NCI-H146 (cell line): ENCODE results near the gene TNS3.

Source experiments
- DNase-seq: peaks from one replicate; lab custom pipeline; 2025; lab: John Stamatoyannopoulos, UW

The TNS3 gene

DNA sequence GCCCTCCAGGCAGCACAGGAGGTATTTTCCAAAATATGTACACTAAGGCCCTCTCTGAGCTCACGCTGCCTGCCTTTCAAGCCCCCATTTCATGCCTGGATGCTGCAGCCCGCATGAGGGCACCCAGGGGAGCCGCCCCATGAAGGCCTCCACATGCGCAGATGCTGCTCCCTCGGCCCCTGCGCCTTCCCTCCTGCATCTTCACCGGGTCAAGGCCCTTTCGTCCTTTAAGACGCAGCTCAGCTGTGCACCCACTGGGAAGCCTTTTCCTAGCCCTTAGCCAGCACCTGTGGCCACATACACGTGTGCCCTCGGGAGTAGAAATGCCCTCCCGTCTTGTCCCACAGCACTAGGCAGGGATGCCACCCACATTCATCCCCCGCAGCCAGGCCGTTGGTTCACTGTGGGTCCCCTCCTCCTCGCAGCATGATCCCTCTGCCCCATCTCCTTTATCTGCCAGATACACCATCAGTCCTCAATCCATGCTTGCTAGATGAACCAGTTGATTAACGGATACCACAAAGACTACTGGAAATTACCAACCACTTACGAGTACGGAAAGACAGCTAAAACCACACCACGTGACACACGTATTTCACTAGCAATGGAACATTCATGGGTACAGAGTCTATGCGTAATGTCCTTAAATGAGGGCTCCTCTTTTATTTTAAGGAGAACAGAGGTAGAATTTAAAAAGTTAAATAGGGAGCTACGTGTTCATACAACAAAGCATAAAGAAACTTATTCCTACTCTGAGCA is 278.0 kb downstream of the TNS3 start:
- DNase-seq: no peak

DNA sequence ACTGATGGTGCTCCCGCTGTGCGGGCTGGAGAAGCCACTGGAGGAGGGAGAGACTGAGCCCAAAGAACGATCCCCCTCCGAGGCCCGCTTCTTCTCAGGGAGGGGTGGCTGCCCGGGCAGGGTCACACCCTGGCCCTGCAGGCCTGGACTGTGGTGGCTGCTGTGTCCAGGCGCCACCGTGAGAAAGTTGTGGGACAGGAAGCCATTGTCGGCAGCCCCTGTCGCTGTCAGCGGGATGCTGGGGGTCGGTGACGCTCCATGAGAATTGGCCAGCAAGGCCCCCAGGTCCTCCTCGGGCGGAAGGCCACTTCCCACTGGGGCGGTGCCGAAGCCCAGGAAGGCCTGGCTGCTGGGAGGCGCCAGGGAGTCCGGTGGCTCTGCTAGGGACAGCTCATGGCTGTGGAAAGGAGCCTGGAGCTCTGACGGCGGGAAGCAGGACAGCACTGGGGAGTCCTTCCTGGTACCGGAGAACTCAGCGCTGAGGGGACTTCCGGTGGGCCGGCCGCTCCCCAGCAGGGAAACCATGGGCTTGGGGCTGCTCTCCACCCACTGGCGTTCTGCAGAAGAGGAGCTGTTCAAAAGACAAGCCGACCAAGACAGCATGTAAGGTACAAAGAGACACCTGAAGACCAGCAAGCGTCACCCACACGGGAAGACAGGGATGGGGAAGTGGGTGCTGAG is 278.8 kb downstream of the TNS3 start:
- no peak for DNase-seq

DNA sequence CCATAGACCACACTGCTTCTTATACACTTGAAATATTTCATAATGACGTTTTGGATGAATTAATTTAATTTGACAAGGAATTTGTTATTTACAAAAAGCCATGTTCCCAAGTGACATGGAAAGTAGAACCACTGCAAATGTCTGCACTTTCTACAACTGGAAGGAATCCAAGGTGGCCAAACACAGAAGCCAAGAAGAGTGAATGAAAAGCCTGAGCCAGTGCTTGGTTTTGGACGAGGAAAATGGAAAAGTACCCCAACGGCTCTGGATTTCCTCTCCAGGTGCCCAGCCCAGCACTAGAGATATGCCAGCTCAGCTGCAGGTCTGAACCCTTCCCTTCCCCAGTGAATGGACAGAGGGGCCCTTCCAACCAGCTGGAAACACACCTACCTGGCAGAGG is 279.4 kb downstream of the TNS3 start:
- DNase-seq: no peak

DNA sequence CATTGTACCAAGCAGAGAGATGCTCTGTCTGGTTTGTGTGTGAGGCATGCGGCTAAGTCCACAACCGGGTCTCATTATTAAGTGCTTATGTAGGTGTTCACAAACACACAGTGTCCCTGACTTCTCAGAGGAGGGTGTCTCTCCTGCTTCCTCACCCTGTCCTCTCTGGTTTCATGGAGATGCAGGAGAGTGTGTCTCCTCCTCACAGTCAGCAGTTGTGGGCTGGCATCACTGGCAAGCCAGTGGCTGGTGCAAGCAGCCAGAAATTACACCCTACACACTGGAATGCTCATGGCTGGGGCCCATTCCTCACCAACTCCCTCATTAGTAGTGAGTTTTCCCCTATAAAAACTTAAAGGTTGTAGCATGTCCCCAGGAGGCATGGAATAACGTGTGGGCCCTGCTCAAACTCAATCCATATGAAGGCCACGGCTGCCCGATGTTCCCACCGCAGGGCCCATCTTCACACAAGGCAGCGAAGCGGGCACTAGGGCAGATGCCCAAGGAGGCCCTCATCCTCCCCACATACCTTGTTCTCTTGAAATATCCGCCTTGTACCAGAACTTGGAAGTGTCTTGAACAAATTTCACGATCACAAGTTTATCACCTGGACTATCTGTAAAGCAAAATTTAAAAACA is 280.1 kb downstream of the TNS3 start:
- DNase-seq: no peak

DNA sequence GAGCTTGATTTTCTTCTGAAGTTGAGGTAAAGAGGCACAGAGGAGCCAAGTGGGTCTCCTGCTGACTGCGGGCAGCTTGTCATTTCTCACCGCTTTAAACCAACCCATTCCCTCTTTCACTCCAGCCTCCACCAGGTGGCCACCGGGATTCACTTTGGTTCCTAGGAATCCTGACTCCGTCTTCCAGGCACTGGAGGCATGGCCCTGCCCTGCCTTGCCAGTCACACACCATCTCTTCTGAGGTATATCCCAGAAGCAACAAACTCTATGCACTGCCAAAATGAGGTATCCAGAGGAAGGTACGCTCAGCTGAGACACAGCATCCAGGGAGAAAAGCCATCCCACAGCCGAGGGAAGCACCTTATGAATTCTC is 280.8 kb downstream of the TNS3 start:
- DNase-seq: no peak

DNA sequence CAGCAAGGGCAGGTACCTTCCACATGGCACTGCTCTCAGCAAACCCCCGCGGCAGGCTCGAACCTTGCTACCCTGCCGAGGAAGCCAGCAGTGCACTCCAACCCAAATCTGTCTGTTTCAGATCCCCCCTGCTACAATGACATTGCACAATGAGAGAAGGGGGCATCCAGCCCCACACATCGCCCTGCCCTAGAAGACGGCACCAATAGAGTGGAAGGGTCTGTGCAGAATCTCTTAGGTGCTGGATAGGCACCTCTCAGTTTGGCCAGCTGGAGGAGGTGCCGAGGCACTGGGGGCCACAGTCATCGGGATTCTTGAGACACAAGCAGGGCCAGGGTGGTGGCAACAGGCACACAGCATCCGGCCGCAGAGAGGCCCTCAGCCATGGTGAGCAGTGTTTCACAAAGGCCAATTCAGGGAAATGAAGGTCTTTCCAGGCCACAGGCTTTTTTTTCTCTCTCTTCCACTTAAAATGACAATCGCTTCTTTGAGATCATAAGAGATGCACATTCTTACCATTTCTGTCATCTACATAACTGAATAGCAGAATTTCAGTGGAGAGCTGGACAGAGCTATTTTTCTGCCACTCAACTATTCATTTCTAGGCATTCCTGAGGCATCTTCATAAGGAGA is 281.3 kb downstream of the TNS3 start:
- DNase-seq: no peak

DNA sequence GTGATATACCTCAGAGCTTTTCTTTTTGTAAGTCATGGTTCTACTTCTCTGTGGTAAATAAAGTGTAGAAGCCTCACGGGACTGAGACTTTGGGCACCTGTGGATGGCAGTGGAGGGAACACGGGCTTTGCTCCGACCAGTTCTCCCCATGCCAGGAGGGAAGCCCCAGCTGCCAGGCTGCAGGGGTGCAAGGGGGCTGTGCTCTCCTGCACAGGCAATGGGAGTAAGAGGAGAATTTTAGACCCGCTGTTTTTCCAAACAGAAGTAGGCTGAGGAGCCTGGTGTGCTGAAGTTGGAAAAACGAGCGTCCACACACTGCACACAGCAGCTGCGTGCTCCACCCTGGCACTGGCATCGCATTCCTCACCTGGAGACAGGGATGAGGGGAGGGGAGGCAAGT is 282.4 kb downstream of the TNS3 start:
- no peak for DNase-seq

DNA sequence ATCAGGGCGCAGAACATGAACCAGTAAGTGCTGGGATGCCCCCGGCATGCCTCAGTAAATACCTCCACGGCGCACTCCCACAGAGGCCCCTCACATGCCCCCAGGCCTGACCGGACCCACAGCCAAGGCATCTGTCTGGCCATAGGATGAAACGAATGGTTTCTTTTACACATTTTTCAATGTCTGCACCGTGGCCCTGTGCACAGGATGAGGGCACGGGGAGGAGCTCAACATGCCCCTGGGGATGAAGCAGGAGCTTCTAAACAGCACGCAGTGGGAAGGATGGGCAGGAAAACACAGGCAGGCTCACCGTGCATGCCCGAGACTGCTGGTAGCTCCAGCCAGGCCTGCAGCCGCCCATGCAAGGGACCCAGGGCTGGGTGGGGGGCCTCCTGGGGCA is 283.3 kb downstream of the TNS3 start:
- DNase-seq: no peak

DNA sequence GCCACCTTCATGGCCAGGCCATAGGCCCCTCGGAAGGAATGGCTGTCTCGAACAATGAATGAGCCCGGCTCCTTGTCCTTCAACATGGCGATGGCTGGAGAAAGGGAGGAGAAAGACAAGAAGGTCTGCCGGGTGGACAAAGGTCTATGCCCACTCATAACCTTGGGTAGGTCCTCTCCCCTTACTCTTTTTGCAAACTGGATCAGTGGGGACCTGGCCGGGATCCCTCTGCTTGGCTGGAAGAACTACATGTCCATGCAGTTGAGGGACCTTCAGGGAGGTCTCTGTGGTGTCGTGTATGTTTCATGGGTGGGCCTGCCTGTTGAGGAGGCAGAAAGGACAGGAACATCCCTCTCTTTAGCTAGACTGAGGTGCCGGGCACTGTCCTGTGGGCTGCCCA is 284.8 kb downstream of the TNS3 start:
- no peak for DNase-seq

DNA sequence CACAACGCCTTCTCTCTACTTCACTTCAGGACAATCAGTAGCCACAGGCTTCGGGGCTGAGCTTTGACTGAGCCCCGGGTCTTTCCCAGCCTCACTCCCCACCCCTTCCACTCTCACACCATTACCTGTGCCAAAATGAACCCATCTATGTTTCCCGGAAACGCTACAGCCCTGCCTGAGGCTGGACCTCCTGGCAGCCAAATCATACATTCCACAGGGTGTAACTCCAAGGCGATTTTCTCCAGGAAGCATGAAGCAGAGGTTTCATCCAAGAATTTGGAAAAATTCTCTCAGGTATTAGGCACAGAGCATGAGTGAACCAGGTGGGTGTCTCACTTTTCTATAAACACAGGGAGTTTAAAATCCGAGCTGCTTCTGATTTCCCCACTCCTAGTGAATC is 286.3 kb downstream of the TNS3 start:
- no peak for DNase-seq

DNA sequence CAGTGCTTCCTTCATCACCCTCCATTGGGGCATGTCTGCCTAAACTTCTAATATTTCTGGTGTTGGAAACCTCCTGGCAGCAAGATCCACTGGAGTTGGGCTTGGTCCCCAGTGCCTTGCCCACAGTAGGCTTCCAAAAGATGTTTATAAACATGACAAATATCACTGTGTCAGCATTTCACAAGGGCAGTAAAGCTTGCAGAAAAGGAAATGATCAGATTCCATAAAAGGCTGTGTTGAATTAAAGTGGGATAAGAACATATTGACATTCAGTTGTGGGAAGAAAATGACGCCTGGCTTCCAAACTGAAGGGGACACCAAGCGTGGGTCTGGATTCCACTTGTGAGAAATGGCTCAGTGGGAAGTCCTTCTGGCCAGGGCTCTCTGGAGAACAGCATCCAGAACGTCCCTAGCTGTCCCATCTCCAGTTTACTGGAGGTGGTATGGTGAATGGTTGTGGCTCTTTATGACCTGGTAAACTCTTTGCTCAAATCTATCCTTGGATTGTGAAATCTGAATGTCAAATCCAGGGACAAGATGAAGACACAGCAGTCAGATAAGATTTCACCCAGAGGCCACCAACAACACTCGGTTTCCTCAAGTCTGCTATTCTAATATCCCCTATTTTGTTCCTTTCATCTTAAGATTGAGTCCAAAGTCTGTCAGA is 287.2 kb downstream of the TNS3 start:
- DNase-seq: no peak

DNA sequence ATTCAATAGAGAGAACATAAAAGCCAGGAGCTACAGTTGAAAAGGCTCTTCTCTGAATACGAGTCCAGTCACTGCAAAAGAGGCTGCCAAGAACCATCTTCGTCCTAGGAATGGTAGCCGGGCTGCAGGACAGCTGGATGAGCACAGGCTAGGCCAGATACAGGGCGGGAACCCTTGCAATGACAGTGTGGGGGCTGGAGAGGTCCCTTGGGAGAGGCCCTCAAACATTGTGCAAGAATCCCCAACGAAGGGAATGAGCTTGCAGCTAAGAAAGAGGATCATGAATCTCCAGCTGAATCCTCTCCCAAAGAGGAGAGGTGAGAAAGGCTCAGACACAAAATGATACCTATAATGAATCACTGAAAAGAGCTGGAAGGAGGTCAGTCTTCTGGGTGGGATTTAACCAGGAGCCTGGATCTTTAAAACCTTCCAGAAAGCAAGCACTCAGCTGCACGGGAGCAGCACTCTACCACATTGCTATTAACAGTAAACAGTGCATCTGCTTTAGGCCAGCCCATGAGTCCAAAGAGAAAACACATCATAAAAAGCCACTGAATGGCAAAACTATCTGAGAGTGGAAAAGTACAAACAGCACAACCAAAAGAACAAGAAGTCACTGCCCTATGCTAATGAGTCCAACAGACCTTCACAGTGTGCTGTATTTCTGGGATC is 287.9 kb downstream of the TNS3 start:
- DNase-seq: no peak

DNA sequence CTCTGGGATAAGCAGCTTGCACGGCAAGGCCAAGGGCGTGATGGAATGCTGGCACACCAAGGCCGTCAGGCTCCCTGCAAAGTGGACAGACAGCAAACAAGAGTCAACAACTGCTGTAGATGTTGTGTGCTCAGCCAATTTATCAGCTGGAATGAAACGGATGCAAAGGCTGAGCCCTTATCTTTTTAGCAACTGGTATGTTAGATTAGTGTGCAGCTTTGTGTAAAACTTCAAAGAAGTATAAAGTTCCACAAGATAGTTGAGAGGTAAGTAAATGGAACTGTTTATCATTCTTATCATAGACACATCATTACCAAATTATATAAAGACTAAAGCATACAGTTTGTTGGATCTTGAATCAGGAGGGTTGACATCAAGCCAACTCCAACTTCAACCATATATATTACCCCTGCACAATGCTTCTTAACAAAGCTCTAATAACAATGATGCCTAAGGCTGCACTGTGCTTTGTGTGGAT is 289.0 kb downstream of the TNS3 start:
- no peak for DNase-seq

DNA sequence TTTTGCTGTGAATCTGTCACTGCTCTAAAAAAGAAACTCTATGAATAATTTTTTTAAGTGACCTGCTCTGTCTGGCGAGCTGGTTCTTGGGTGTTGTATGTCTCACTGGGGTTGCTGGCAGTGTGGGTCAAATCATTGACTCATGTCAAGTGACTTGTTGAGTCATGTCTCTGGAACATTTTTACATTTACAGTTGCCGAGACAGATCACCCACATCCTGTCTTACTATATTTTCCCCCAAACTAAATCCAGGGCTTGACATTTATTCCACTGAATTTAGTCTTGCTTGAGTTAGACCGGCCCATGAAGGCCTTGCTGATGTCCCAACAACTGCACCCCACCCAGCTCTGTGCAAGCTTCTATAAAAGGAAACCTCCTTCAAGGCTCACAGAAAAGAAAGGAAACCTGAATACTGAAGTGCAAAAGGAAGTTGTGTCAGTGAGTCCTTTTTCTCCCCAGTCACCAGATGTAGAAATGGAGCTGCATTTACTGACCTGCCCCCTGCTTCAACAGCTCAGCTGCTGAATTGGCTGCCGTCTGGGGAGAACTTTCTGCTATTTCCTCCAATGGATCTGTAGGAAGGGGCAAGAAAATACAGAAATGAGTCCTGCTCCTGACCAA is 290.3 kb downstream of the TNS3 start:
- DNase-seq: no peak

DNA sequence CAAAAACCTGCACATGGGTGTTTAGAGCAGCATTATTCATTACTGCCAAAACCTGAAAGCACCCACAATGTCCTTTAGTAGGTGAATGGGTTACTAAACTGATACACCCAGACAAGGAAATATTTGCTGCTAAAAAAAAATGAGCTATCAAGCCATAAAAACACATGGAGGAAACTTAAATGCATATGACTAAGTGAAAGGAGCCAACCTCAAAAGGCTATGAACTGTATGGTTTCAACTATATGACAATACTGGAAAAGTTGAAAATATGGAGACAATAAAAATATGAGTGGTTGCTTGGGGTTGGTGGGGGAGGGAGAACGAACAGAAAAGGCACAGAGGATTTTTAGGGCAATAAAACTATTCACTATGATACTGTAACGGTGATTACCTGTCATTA is 291.0 kb downstream of the TNS3 start:
- DNase-seq: no peak

DNA sequence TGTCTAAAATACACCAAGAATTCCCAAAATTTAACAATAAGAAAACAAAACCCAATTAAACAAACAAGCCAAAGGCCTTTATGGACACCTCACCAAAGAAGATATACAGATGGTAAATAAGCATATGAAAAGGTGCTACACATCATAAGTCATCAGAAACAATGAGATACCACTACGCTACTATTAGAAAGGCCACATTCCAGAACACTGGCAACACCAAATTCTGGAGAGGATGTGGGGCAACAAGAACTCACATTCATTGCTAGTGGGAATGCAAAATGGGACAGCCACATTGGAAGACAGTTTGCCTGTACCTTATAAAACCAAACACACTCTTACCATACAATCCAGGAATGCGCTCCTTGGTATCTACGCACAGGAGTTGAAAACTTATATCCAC is 291.4 kb downstream of the TNS3 start:
- no peak for DNase-seq

DNA sequence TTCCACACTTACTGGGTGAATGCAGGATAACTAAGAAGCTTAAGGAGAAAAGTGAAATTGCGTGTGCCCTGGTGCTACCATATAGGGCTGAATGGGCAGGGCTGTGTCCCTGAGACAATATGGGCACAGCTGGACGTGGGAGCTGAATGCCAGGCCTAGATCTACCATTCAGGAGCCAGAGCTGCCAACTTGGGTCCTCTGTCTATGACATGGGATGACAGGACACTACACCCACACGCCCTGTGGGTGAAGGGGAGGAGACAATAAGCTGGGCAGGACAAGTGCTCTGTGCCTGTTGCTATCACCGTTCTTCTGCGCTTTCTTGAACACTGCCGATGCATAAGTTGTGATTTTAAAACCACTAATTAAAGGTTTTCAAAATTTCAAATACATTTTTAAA is 293.9 kb downstream of the TNS3 start:
- no peak for DNase-seq

DNA sequence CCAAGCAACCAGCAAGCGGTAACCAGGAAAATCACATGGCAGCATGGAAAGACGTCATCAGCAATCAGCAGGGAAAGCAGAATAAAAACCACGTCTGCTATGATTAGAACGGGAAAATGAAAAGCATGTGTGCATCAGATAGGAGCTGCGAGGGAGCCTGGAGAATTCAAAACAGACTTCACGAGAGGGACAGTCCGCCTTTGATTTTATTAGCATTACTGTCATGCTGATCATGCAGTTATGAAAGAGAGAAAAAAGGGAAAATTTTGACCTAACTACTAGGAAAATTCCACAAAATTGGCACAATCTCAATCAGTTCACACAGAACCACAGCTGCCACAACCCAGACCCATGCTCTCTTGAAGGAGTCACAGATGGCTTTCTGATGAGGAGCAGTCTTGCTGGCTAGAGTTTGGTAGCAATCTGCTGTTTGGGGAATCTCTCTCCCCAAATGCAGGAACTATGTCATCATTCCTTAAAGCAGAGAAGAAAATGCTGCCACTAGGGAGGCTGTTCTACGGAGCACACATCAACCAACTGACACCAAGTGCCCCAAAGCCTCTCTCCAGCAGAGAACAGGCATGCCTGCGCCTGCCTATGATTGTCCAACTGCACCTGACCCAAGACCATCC is 295.9 kb downstream of the TNS3 start:
- no peak for DNase-seq

DNA sequence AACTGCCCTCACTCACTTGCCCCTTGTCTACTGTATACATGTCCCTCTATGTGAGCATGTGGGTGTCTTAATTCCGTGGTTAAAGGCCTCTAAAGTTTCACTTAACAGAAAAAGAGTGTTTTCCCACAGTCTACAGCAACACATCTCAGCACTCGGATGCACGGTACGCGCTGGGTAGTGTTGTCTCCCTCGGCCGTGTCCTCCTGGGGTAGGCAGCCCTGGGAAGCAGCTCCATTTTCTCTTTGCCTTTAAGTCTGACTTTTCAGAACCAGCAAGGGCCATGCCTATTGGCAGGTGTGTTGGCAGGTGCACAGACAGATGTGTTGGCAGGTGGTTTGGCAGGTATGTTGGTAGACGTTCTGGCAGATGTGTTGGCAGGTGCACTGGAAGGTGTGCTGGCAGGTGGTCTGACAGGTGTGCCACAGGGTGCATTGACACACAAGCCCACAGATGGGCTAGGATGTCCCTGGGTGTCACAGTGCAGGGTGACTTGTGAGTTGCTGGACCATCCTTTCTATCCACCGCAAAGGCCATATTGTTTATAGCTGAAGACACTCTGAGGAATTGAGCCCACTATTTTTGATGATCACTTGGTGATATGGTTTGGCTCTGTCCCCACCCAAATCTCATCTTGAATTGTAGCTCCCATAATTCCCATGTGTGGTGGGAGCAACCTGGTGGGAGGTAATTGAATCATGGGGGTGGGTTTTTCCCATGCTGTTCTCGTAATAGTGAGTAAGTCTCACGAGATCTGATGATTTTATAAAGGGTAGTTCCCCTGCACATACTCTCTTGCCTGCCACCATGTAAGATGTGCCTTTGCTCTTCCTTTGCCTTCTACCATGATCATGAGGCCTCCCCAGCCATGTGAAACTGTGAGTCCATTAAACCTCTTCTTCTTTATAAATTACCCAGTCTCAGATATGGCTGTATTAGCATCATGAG is 296.9 kb downstream of the TNS3 start:
- DNase-seq: no peak
